Mucosa of rectum (tissue), 2 donors: ENCODE measurements around the gene RAB35.

Experiments used
- H3K27ac ChIP-seq, 2 donors: one replicate each; pipeline ENCODE4 v1.7.0; 2013; ENCODE audit warnings: inconsistent platforms in 2 of 2, low read depth in 2 of 2, low read length in 2 of 2
- H3K27me3 ChIP-seq, 2 donors: one replicate each; pipeline ENCODE4 v1.7.0; 2013; ENCODE audit warnings: low read length in 2 of 2; ENCODE audit not compliant: control insufficient read depth in 2 of 2, insufficient read depth in 2 of 2
- H3K36me3 ChIP-seq, 2 donors: one replicate each; pipeline ENCODE4 v1.7.0; 2013; ENCODE audit warnings: low read length in 2 of 2; ENCODE audit not compliant: control insufficient read depth in 2 of 2, insufficient read depth in 2 of 2
- H3K4me1 ChIP-seq, 2 donors: one replicate each; pipeline ENCODE4 v1.7.0; 2013; ENCODE audit warnings: low read length in 2 of 2, mild to moderate bottlenecking in 1 of 2; ENCODE audit not compliant: control insufficient read depth in 2 of 2, insufficient read depth in 2 of 2
- H3K4me3 ChIP-seq, 2 donors: one replicate each; pipeline ENCODE4 v1.7.0; 2013; ENCODE audit warnings: low read length in 2 of 2
- H3K9ac ChIP-seq, 2 donors: one replicate each; pipeline ENCODE4 v1.7.0; 2013; ENCODE audit warnings: low read length in 2 of 2, low read depth in 1 of 2, mild to moderate bottlenecking in 1 of 2
- H3K9me3 ChIP-seq, 2 donors: one replicate each; pipeline ENCODE4 v1.7.0; 2013; ENCODE audit warnings: low read length in 2 of 2; ENCODE audit not compliant: control insufficient read depth in 2 of 2
- donor health status: healthy.
- donor health status: Normal muscosa, but diverticular disease.

Gene RAB35

DNA sequence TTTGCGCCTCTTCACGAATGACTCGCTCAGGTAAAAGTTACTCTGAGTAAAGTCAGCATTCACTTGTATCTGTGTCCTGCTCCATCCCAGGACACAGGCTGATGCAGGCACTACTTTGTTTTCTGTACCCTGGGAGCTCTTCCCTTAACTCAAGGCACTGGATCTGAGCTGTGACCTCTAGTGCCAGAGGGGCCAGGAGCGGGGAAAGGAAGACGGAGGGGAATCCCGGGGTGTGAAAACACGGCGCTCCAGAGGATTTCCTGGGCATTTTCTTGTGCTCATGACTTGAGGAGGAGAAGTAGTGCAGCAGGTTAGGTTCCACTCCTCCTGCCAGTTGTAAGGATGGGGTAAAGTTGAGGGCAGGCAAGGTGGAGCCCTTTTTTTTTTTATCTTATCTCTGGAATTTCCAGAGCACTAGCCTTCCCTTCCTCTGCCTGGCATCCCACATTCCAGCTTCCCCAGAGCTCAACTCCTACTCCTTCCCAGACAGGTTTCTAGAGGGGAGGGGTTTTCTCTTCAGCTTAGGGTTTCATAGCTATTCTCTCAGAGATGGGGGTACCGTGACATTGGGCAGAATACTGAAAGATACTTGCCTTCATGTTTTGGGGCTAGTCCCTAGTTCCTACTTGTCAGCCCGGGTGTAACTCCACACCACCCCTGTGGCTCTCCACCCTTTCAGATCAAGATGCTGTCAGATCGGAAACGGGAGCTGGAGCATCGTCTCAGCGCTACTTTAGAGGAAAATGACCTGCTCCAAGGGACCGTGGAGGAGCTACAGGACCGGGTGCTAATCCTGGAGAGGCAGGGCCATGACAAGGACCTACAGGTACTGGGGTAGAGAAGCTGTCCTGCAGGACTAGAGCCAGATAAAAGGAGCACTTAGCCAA, 52.3 kb downstream of the RAB35 start:
- no peaks in the 10 kb centered on the region for H3K36me3 ChIP-seq
- no peak overlapping the region for H3K27ac ChIP-seq
- H3K9ac ChIP-seq, result no peak overlapping the region
- H3K4me1 ChIP-seq, result no peaks in the 10 kb centered on the region
- no peaks in the 10 kb centered on the region for H3K9me3 ChIP-seq
- no peak overlapping the region for H3K4me3 ChIP-seq
- no peaks in the 10 kb centered on the region for H3K27me3 ChIP-seq

DNA sequence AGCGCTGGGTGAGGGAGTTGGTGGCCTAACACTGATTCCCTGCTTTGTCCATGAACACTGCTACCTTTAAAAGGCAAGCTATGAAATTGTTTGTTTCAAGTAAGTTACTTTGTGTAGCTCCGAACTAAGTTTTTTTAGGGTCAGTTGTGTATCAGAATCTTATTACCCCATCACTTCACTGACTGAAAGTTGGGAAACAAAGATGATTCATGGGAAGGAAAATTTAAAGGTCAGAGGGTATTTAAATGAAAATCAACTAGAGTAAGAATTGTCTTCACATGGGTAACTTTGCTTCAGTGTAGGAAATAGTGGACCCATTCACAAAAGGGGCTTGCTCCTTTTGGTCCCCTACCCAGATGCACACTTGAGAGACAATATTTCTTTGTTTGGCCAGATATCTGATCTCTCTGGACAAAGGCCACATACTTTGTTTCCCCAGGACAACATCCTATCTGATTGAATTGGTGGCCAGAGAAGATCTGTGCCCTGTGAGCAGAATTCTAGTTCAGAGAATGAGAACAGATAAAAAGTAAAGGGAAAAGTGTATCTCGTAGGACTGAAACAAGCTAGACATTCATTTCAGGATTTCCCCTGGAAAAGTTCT, 53.5 kb downstream of the RAB35 start:
- no peak overlapping the region for H3K27ac ChIP-seq
- H3K27me3 ChIP-seq, result no peaks in the 10 kb centered on the region
- H3K9me3 ChIP-seq, result no peaks in the 10 kb centered on the region
- H3K36me3 ChIP-seq, result no peaks in the 10 kb centered on the region
- H3K9ac ChIP-seq, result no peak overlapping the region
- H3K4me1 ChIP-seq, result no peaks in the 10 kb centered on the region
- H3K4me3 ChIP-seq, result no peak overlapping the region

DNA sequence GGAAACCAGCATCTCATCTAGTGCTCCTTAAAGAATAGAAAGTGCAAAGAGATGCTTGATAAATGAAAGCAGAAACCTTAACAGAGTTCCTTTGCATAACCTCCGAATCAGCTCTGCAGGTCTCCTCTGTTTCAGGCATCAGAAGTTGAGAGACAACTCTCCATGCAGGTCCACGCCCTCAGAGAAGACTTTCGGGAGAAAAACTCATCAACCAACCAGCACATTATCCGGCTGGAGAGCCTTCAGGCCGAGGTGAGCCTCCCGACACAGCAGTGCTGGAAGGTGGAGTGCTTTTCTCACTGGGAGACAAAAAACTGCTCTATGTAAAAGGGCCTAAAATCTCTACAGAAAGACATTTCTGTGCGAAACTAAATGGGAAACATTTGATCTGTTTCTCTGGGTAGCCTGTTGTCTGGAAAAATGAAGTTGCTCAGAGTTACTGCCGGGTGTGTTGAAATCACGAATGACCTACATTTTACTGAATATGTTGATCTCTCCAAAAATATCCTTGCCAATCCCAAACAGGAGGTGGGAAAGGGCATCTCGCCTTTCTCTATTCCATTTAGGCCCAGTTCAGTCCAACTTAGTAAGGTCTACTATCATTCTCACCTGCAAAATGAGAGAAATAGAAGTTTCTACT, 54.9 kb downstream of the RAB35 start:
- Histone ChIP-seq H3K27me3 (no peaks in the 10 kb centered on the region), H3K9me3 (no peaks in the 10 kb centered on the region), H3K36me3 (no peaks in the 10 kb centered on the region), H3K27ac (no peak overlapping the region), H3K9ac (no peak overlapping the region), H3K4me3 (no peak overlapping the region), H3K4me1 (no peaks in the 10 kb centered on the region)

DNA sequence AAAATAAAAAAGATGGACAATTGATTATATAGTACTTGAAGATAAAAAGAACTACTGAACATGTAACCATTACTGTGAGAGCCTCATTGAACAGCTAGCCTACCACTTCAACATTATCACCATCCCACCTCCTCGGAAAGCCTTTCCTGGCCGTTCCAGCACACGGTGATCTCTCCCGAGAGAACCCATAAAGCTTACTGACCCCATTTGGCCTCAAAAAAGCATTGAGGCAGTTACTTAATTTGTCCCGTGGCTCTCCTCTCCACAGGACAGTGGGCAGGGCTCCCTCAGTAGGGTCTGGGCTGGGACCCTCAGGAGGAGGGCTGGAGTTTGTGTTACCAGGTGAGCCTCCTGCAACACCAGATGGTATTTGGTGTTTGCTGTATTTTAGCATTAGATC, 55.8 kb downstream of the RAB35 start:
- no peak overlapping the region for H3K27ac ChIP-seq
- no peak overlapping the region for H3K9ac ChIP-seq
- no peaks in the 10 kb centered on the region for H3K27me3 ChIP-seq
- H3K36me3 ChIP-seq, result no peaks in the 10 kb centered on the region
- H3K9me3 ChIP-seq, result no peaks in the 10 kb centered on the region
- H3K4me1 ChIP-seq, result no peaks in the 10 kb centered on the region
- H3K4me3 ChIP-seq, result no peak overlapping the region

DNA sequence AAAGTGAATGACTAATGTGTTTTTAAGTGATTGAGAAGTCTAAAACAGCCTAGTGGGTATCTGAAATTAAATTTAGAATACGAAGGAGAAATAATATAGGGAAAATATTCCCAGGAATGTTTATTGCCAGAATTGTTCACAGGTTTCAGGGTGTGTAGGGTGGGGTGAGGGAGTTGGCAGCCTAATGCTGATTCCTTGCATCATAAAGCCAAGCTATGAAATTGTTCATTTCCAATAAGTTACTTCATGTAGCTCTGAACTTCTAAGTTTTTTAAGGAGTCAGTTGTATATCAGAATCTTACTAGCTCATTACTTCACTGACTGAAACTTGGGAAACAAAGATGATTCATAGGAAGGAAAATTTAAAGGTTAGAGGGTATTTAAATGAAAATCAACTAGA, 56.4 kb downstream of the RAB35 start:
- Histone ChIP-seq H3K9ac (no peak overlapping the region), H3K36me3 (no peaks in the 10 kb centered on the region), H3K27ac (no peak overlapping the region), H3K9me3 (no peaks in the 10 kb centered on the region), H3K4me3 (no peak overlapping the region), H3K4me1 (no peaks in the 10 kb centered on the region), H3K27me3 (no peaks in the 10 kb centered on the region)

DNA sequence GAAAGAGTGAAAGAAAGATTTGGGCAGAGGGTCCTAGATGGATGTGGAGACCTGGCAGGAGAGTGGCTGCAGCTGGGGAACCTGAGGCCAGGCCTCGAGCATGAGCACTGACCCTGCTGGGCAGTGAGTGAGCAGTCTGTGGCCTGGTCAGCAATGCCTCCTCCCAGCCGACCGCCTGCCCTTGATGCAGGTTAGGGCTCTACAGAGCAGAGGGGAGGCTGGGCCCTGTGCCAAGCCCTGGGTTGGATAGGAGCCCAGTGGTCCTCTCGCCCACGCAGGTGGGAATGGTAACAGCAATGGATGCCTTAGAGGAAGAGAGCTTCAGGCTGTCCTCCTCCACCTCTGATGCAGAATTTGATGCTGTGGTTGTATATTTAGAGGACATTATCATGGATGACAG, 59.8 kb downstream of the RAB35 start:
- Histone ChIP-seq H3K9ac (no peak overlapping the region), H3K4me1 (no peaks in the 10 kb centered on the region), H3K27me3 (no peaks in the 10 kb centered on the region), H3K36me3 (no peaks in the 10 kb centered on the region), H3K9me3 (no peaks in the 10 kb centered on the region), H3K27ac (no peak overlapping the region), H3K4me3 (no peak overlapping the region)

DNA sequence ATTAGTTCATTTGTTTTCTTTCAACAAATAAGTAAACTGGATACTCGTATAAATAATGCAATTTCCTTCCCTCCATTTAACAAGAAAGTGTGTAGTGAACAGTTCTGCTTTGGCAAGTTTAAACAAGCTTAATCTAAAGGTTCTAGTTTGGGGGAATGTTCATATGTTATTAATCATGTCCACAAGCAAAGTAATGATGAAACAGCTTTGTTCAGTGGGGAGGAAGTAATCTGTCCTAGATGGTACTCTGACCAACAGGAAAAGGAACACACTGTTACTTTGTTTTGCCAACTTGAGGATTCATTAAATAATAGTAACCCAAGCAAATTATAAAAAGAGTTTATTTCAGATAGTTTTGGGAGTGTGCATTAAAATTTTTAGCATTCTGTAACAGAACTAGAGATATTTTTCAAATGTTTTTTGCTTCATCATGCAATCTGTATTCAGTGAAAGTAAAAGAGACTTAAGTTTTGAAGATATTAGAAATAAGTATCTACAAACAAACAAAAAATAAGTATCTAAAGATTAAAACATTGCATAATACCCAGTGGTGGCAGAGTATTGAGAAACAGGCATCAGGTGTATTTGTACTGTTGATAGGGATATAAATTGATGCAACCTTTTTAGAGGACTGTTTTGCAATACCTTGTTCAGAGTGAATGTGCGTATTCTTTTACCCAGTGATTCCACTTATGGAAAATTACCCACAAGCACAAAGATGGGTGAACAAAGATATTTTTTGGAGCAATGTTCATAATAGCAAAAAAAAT, 61.1 kb downstream of the RAB35 start:
- Histone ChIP-seq H3K4me1 (no peaks in the 10 kb centered on the region), H3K9me3 (no peaks in the 10 kb centered on the region), H3K27ac (no peak overlapping the region), H3K4me3 (no peak overlapping the region), H3K27me3 (no peaks in the 10 kb centered on the region), H3K9ac (no peak overlapping the region), H3K36me3 (no peaks in the 10 kb centered on the region)

DNA sequence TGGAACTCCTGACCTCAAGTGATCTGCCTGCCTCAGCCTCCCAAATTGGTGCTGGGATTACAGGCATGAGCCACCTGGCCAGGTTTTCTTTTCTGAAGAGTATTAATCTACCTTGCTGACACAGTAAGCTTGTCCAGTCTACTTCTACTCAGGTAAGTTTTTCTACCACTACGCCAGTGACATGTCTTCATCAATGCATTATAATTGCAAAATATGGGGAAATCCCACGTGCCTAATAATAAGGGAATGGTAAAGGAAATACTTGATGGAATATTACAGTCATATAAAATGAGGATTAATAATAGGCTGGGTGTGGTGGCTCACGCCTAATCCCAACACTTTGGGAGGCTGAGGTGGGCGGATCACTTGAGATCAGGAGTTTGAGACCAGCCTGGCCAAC, 62.3 kb downstream of the RAB35 start:
- Histone ChIP-seq H3K27me3 (no peaks in the 10 kb centered on the region), H3K9ac (no peak overlapping the region), H3K4me1 (no peaks in the 10 kb centered on the region), H3K9me3 (no peaks in the 10 kb centered on the region), H3K4me3 (no peak overlapping the region), H3K27ac (no peak overlapping the region), H3K36me3 (no peaks in the 10 kb centered on the region)

DNA sequence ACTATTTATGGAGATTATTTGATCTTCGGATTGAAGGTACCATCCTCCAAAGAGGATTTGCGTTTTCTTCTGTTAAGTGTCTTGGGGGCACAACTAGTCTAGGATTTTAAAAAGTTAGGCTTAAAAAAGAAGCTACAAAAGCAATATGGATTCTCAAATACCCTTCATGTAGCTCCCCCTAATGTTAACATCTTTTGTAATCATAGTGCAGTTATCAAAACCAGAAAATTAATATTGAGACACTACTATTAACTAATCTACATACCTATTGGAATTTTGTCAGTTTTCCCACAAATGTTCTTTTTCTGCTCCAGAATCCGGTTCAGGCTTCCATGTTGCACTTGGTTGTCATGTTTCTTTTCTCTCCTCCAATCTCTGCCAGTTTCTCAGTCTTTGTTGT, 65.0 kb downstream of the RAB35 start:
- Histone ChIP-seq H3K4me1 (no peaks in the 10 kb centered on the region), H3K36me3 (no peaks in the 10 kb centered on the region), H3K27ac (no peak overlapping the region), H3K27me3 (no peaks in the 10 kb centered on the region), H3K9me3 (no peaks in the 10 kb centered on the region), H3K4me3 (no peak overlapping the region), H3K9ac (no peak overlapping the region)

DNA sequence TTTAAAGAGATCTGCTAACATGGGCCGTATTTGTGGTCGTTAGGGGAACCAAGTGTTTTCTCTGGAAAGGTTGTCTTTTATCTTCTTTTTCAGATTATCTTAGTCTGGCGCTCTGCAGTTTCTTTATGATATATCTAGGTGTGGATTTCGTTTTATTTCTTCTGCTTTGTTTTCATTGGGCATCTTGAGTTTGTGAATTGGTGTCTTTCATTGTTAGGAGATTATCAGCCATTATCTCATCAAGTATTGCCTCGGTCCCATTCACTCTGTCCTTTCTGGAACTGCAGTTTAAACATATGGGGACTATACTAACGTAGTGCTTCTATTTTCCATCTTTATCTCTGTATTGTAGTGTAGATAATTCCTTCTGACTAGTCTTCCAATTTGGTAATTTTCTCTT, 67.1 kb downstream of the RAB35 start:
- Histone ChIP-seq H3K27me3 (no peaks in the 10 kb centered on the region), H3K4me1 (no peaks in the 10 kb centered on the region), H3K27ac (no peak overlapping the region), H3K36me3 (no peaks in the 10 kb centered on the region), H3K9ac (no peak overlapping the region), H3K9me3 (no peaks in the 10 kb centered on the region), H3K4me3 (no peak overlapping the region)
